HUDEP-2 (cell line): ENCODE results near the gene ZBTB32.

Experiments used
- DNase-seq, 76 experiments: peaks; one replicate each; lab custom pipeline; 2025; ENCODE audit not compliant: unreplicated experiment in 76 of 76; lab: John Stamatoyannopoulos, UW

The ZBTB32 gene

DNA sequence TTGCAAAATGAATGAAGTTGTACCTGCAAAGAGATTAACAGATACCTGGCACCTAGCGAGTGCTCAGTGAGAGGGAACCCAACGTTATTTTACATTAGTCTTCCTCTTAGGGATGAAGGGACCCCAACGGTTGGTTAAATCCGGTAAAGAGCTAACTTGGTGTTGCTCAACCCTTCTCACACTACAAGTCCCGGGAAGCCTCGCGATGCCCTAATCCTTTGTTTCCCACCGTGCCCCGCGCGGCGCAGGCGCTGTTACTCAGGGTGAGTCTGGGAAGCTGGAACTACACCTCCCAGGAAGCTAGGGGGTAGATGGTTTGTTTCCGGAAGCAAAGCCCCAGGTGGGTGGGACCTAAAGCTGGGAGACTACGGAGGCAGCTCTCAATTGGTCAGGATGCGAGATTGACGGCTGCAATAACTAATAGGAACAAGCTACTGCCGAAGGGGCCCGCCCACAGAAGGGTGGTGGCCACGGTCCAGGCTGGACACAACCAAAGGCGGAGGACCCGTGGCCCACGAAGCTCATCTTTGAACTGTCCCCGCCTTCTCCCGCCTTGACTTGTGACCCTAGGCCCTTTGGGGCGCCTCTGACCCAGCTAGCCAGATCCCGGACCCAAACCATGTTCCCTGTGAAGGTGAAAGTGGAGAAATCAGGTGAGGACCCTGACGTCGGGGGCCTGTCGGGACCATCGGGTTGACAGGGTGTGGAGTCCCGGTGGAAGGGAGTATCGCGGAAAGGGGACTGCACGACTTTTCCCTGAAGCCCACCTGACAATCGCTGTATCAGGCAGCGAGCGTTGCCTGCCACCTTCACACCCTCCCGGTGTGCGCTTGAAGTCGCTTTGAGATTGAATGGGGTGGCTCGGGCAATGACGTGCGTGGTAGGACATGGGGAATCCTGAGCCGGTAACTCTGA lies 44.0 kb downstream of the ZBTB32 start, which contains the start of gene LIN37:
TSS of gene LIN37 (plus strand) at position 471 of the 915 bp plus-strand sequence. CDS start at position 620, 149 bp downstream.
- DNase-seq, result peak; percentile 89 to 100 (median 99)

DNA sequence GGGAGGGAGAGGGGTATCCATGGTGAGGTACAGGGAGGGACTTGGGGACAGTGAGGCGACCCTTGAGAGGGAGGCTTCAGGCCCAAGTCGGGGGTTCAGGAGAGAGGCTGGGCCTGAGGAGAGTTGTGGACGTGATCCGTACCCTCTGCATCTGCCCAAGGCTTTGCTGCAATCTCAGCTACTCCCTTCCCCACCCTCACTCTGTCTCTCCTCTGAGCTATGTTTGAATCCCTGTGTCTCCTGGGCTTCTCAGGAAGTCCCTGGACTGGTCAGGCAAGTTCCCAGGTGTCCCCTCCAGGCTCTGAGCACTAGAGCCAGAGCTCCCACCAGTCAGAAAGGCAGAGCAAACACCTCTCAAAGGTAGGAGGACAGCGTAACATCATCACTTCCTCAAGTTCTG lies 45.8 kb downstream of the ZBTB32 start:
- no peak for DNase-seq

DNA sequence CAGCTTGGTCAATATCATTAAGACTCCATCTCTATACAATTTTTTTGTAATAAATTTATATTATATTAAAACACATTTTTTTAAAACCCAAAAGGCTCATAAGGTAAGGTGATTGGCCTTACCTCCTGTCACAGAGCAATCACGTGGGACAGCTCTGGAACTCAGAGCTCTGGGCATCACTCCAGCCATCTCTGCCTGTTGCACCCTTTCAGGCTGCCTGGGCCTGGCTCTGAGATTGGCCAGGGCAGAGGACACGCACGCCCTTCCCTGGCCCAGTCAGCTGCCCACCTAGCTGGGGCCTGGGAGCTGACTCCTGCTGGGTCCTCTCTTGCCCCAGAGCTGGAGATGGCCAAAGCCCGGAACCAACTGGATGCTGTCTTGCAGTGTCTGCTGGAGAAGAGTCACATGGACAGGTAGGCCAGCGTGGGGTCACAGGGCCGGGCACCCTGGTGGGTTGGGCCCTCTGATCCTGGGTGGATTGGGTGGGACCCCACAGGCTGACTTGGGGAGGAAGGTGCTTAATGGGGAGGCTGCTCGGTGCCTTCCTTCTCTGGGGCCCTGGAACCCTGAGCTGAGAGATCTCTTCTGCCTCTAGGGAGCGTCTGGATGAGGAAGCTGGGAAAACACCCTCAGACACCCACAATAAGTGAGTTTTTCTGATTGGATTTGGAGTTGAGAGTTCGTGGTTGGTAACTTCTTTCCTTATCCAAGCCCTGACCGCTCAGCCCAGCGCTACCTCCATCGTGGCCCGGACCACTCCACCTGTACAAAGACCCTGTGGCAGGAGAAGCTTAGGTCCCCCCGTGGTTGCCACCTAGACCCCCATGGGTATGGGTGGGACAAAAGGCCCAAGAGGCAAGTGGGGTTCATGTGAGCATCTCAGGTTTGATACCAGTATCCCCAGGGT lies 47.7 kb downstream of the ZBTB32 start:
- DNase-seq, result no peak

DNA sequence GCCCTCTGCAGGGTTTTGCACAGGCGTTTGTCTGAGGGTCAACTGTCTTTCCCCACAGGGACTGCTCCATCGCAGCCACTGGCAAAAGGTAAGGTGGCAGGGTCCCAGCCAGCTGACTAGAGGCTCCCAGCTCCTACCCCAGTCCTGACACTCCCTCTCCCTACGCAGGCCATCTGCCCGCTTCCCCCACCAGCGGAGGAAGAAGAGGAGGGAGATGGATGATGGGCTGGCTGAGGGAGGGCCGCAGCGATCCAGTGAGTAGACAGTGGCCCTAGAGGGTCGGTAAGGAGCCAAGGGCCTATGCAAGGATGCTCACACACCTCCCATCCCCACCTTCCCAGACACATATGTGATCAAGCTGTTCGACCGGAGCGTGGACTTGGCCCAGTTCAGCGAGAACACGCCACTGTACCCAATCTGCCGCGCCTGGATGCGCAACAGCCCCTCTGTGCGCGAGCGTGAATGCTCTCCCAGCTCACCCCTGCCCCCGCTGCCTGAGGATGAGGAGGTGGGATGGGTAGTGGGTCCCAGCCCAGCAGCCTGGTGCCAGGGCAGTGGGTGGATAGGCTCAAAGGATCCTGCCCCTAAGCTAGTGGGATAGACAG lies 48.5 kb downstream of the ZBTB32 start:
- DNase-seq, result no peak

DNA sequence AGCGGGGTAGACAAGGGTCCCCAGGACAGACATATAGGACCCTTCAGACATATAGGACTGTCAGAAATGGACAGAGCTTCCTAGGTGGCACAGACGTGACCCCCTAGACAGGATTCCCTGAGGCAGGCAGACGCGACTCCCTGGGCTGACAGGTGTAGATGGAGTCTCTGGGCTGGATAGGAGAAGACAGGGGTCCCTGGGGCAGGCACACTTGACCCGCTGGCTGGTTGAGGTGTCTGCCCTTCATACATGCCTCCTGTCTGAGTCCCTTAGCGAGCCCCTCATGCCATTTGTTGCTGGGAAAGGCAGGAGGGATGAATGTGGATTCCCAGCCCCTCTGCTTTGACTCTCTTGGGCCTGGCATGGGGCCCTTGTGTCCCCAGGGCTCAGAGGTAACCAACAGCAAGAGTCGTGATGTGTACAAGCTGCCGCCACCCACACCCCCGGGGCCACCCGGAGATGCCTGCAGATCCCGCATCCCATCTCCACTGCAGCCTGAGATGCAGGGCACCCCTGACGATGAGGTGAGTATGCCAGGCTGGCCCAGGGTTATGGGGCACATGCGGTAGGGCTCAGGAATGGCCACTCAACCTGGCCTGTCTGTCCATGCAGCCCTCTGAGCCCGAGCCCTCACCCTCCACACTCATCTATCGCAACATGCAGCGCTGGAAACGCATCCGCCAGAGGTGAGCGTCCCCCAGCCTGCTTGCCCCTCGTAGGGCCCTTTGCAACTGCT lies 49.4 kb downstream of the ZBTB32 start:
- DNase-seq, result no peak

DNA sequence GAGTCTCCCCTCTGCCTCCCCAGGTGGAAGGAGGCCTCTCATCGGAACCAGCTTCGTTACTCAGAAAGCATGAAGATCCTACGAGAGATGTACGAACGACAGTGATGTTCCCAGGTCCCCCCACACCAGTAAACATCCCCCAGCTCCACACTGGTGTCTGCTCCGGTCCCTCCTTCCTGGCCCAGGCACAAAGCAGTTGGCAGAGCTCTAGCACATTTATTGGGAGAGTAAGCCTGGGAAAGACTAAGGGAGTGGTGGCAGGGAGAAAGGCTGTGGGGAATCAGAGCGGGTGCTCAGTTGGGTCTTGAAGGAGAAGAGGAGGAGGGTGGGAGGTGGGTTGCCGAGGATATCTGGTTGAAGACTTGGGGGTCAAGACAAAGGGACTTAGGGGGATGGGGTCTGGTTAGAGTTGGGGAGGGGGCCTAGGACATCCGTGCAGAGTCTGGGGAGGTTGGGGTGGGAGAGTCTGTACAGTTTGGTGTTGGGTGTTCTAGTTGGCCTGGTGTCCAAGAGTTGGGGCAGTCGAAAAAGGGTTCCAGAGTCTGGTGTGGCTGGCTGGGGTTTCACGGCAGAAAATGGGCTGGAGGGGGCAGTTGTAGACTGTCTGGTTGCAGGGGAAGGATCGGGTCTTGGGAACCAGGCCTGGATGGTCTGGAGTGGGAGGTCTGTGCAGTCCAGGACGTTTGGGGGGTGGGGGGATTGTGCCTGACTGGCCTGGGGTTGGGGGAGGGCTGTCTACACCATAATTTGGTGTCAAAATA lies 50.2 kb downstream of the ZBTB32 start:
- no peak for DNase-seq

DNA sequence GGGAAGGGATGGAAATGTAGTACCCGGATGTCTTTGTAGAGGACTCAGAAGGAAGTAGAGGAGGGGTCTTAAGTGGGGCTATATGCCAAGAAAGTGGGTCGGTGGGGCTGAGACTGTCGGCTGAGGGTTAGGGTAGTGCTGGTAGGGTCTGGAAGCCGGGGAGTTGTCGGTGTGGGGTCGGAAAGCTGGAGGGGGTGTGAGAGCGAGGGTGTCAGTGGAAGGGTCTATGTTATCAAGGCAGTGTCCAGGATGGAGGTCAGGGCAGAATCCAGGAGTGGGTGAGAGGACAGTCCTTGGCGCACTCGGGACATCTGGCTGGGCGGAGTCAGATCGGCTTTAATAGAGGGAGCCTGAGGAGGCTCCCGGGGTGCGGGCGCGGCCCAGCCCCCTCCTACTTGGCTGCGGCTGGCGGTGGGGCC lies 50.8 kb downstream of the ZBTB32 start:
- no peak for DNase-seq

DNA sequence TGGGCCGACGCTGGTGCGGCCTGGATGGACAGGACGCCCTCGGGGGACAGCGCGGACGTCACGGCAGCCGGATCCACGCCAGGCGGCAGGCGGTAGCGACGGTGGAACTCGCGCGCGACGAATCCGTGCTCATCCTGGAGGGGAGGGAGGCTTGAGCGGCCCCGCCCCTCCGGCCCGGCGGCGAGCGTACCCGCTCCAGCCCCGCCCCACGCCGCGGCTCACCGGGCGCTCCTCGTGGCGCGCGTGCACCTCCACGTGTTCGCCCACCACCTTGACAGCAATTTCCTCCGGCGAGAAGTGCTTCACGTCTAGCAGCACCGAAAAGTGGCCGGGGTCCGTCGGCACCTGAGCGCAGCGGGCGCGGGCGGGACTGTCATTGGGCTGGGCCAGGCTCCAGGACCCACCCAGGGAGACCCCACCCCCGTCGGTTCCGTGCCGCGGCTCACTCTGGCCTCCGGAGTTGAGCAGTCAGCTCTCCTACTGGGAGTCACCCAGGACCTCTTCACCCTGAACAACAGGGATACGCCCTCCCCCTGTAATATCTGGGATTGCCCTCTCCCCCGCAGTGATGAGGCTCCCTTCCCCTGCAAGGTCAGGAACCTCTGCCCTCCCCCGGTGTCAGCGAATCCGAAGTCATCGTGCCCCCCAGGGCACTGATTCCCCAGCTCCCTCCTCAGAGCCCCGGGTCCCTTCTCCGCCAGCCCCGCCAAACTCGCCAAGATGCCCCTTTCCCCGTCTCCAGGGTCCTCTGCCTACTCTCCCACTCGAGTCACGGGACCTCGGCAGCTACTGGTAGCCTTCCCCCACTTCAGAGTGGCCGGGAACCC lies 51.4 kb downstream of the ZBTB32 start:
- DNase-seq, result peak in 28 of 76 experiments; percentile 13 to 55 (median 36)

DNA sequence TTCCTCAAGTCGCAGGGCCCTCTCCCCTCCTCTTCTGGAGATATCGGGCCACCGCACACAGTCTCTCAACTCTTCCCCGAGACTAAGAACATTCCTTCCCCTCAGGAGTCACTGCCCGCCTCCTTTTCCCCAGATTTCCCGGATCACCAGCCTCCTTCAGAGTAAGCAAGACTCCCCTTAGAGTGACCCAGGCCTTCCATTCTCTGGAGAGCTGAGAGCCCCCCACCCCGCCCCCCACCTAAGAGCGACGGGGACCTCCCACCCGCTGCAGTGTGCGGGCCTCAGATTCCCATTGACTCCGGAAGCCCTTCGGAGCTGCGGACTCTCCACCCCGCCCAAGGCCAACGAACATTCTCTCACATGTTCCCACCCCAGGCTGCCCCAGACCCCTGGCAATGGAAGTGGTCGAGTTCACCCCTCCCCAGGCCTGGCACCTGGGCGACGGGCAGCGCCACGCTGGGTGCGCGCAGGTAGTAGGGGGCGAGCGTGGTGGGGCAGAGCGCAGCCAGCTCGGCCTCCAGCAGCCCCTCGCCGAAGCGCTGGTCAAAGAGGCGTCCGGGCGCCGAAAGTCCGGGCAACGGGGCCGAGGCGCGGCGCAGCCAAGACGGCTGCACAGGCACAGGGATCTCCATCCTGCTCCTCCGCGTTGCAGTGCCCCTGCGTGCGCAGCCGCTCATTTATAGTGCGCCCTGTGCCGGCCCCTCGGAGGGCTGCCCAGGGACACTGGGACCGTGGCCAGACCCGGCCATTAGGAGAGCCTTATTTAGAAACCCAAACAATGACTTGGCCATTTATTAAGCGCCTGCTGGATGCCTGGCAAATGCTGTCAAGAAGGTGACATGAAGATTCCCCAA lies 52.2 kb downstream of the ZBTB32 start, which contains the start of gene HSPB6:
TSS of gene HSPB6 (minus strand) at position 653 of the 854 bp plus-strand sequence. CDS start at position 632, 21 bp downstream.
- no peak for DNase-seq

DNA sequence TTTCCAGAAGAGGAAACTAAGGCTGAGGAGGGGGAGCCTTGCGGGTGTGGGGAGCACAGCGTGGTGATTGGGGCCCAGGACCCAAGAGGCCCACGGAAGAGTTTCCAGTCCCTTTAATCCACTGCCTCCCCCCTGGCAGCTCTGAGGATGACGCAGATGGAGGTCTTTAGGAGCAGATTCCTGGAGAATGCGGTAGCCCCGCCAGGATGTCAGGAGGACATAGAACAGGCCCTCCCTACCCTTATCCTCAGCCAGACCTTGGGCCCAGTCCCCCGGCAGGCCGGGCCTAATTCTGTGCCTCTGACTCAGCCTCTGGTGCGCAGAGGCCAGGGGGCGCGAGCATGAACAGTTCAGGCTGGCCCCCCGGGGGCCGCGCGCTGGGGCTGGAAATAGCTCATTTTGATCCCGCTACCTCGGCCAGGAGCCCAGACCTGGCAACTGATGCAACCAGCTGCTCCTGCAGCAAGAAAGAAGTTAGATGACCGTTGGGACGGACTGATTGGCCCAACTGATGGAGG lies 52.9 kb downstream of the ZBTB32 start:
- peak in 41 of 76 experiments; percentile 33 to 93 (median 64) for DNase-seq

DNA sequence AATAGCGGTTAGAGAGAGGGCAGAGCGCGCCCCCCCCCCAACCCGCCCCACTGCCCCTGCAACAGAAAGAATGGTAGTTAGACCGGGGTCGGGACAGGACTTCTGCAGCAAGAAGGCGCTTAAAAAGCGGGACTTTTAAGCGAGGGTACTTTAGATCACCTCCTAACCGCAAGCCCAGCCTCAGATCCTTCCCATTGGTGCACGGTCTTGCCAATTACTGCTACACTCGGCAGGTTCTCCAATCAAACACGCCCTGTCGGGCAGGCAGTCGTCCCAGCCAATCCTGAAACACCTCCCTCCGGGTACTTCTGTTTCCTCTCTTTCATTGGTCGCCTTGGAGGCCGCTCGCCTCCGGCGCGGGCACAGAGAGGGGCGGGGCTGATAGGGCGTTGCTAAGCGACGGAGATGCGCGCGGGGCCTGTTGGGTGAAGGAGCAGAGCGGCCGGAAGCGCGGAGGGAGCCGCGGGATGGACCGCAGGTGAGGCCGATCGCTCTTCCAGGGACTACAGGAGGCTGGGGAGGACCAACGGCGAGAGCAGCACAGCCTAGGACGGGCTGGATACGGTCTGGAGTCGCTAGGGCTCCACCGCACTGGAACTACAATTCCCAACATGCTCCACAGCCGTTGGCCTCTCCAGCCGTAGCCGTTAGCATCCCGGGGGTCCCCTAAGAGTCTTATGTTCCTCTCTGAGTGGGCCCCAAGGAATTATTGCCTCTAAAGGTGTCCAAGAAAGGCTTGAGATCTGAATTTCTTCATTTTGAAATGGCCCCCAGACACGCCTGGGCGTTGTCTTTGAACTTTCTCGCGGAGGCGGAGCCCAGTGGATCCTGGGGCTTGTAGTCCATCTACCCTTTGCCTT lies 53.6 kb downstream of the ZBTB32 start, which contains the start of gene PROSER3:
TSS of gene PROSER3 (plus strand) at position 428 of the 860 bp plus-strand sequence. CDS start at position 468, 40 bp downstream.
- DNase-seq, result peak; percentile 79 to 100 (median 100)

DNA sequence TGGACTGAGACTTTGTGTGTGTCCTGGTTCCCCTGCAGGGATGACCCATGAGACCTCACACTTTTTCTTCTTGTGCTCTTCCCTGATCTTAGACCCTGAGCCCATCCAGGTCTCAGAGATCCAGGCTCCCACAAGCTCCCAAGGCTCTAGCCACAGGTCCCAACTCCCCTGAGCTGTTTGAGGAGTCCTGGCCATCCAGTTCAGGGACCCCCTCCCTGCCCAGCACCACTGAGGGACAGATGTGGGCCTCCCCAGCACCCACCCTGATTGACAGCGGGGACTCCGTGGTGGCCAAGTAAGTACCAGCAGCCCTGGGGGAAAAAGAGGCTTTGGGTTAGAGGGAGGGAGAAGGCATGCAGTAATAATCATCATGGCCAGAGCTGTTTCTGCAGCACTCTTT lies 55.3 kb downstream of the ZBTB32 start:
- DNase-seq, result no peak

DNA sequence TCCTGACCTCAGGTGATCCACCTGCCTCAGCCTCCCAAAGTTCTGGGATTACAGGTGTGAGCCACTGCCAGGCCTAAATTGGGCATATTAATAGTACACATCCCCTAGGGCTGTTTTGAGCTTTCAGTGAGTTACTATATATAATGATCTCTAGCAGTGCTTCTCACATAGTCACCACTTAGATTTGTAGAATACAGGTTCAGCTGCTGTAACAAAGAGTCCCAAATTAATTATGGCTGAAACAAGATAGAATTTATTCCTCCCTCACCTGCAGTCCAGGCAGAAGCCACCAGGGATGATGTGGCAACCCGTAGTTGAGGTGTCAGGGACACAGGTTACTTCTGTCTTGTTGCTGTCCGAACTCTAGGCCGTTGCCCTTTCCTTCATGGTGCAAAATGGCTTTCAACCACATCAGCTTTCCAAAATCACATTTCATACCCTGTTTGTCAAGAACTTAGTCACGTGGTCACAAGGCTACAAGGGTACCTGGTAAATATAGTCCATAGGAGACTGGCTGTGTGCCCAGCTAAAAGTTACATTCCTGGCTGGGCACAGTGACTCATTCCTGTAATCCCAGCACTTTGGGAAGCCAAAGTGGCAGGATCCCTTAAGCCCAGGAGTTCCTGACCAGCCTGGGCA lies 56.5 kb downstream of the ZBTB32 start:
- no peak for DNase-seq

DNA sequence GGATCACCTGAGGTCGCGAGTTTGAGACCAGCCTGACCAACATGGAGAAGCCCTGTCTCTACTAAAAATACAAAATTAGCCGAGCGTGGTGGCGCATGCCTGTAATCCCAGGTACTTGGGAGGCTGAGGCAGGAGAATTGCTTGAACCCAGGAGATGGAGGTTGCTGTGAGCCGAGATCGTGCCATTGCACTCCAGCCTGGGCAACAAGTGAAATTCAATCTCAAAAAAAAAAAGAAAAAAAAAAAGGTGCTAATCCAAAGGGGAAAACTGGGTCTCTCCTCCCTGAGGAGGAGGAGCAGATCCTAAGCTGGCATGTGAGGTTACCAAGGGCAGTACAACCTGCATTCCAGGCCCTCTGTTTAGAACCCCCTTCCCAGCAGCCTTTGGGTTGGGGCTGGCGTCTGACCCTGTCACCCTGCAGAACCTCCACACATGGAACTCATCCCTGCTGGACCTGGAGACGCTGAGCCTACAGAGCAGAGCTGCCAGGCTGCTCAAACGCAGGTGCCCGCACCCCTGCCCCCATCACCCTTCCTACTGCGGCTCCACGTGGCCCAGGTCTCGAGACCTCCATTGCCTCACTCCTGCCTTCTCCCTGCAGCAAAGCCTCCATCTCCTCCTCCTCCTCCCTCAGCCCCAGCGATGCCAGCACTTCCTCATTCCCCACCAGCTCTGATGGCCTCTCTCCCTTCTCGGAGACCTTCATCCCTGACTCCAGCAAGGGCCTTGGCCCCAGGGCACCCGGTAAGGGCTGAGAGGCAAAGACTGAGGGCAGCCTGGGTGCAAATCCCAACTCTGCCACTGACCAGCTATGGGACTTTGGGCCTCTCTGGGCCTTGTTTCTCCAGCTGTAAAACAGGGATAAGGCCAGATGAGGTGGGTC lies 60.3 kb downstream of the ZBTB32 start:
- no peak for DNase-seq
